ENCODE results near the gene IKZF2.

The IKZF2 gene

GRCh38 chr2:213016984-213017351, 134.4 kb downstream of the IKZF2 start:
- Histone ChIP-seq H3K4me1 (ENCODE audit: control extremely low read depth in 1 of 4, control insufficient read depth in 4 of 4, insufficient read depth in 4 of 4, low read length in 3 of 4) (no peaks in the 10 kb centered on the region), H3K4me3 (ENCODE audit: control insufficient read depth in 1 of 7, extremely low read depth in 1 of 7, insufficient read depth in 4 of 7, low read depth in 2 of 7, low read length in 6 of 7) (no peak overlapping the region), H3K9me3 (ENCODE audit: control extremely low read depth in 1 of 5, control insufficient read depth in 4 of 5, insufficient read depth in 2 of 5, low read depth in 1 of 5, low read length in 4 of 5) (no peaks in the 10 kb centered on the region), H3K36me3 (ENCODE audit: control insufficient read depth in 4 of 4, insufficient read depth in 4 of 4, low read length in 3 of 4) (peaks cover 0 to 34% (median 9%) of the 10 kb centered on the region in 4 experiments), H3K27me3 (replicated peaks in 2 of 5; ENCODE audit: control insufficient read depth in 4 of 5, insufficient read depth in 5 of 5, low read length in 4 of 5) (no peaks in the 10 kb centered on the region), H3K27ac (ENCODE audit: insufficient read depth in 1 of 2, low read depth in 1 of 2, low read length in 2 of 2, poor library complexity in 1 of 2, severe bottlenecking in 2 of 2) (no peak overlapping the region)
- no peak for DNase-seq
- WGBS (ENCODE audit: insufficient coverage), result 89% methylated on average over 4 of the region's 4 CpGs
- ChIA-PET CTCF (interaction anchor here (1.1 to 1.4 kb wide), 2 partner anchors 10 to 34 kb away, joined by 3 read pairs; no protein-coding TSS in a partner anchor), POLR2A (no interaction called here)

- no peak overlapping the region for H3K4me3 ChIP-seq (ENCODE audit: control insufficient read depth in 1 of 7, extremely low read depth in 1 of 7, insufficient read depth in 4 of 7, low read depth in 2 of 7, low read length in 6 of 7)
- H3K36me3 ChIP-seq (ENCODE audit: control insufficient read depth in 4 of 4, insufficient read depth in 4 of 4, low read length in 3 of 4), result peaks cover 0 to 36% (median 11%) of the 10 kb centered on the region in 4 experiments
- DNase-seq, result no peak
- no peak overlapping the region for H3K27ac ChIP-seq (ENCODE audit: insufficient read depth in 1 of 2, low read depth in 1 of 2, low read length in 2 of 2, poor library complexity in 1 of 2, severe bottlenecking in 2 of 2)
- no peaks in the 10 kb centered on the region for H3K4me1 ChIP-seq (ENCODE audit: control extremely low read depth in 1 of 4, control insufficient read depth in 4 of 4, insufficient read depth in 4 of 4, low read length in 3 of 4)
- POLR2A ChIA-PET, result no interaction called here
- H3K9me3 ChIP-seq (ENCODE audit: control extremely low read depth in 1 of 5, control insufficient read depth in 4 of 5, insufficient read depth in 2 of 5, low read depth in 1 of 5, low read length in 4 of 5), result no peaks in the 10 kb centered on the region
- CTCF ChIA-PET, result no interaction called here
- no peaks in the 10 kb centered on the region for H3K27me3 ChIP-seq (replicated peaks in 2 of 5; ENCODE audit: control insufficient read depth in 4 of 5, insufficient read depth in 5 of 5, low read length in 4 of 5)
- WGBS (ENCODE audit: insufficient coverage), result 100% methylated on average over 3 of the region's 3 CpGs
These were observed 135.0 kb downstream of the IKZF2 start for GRCh38 chr2:213016166-213016983.

- WGBS (ENCODE audit: insufficient coverage), result 90% methylated on average over 4 of the region's 7 CpGs
- POLR2A ChIA-PET, result no interaction called here
These were observed 135.8 kb downstream of the IKZF2 start for GRCh38 chr2:213015387-213016165.

GRCh38 chr2:213013979-213014378, 137.4 kb downstream of the IKZF2 start:
- H3K4me3 ChIP-seq (ENCODE audit: control insufficient read depth in 1 of 7, extremely low read depth in 1 of 7, insufficient read depth in 4 of 7, low read depth in 2 of 7, low read length in 6 of 7), result no peak overlapping the region
- ChIA-PET CTCF (interaction anchor here (0.5 to 0.8 kb wide), 2 partner anchors 107 to 238 kb away, joined by 3 read pairs; no protein-coding TSS in a partner anchor), POLR2A (no interaction called here)
- no peaks in the 10 kb centered on the region for H3K9me3 ChIP-seq (ENCODE audit: control extremely low read depth in 1 of 5, control insufficient read depth in 4 of 5, insufficient read depth in 2 of 5, low read depth in 1 of 5, low read length in 4 of 5)
- no CpG with 5 or more reads among the region's 2 CpGs for WGBS (ENCODE audit: insufficient coverage)
- H3K27ac ChIP-seq (ENCODE audit: insufficient read depth in 1 of 2, low read depth in 1 of 2, low read length in 2 of 2, poor library complexity in 1 of 2, severe bottlenecking in 2 of 2), result no peak overlapping the region
- no peak for DNase-seq
- H3K27me3 ChIP-seq (replicated peaks in 2 of 5; ENCODE audit: control insufficient read depth in 4 of 5, insufficient read depth in 5 of 5, low read length in 4 of 5), result no peaks in the 10 kb centered on the region
- H3K36me3 ChIP-seq (ENCODE audit: control insufficient read depth in 4 of 4, insufficient read depth in 4 of 4, low read length in 3 of 4), result peaks cover 3 to 39% (median 14%) of the 10 kb centered on the region in 4 experiments
- no peaks in the 10 kb centered on the region for H3K4me1 ChIP-seq (ENCODE audit: control extremely low read depth in 1 of 4, control insufficient read depth in 4 of 4, insufficient read depth in 4 of 4, low read length in 3 of 4)

More at GRCh38 chr2:213015387-213016165, 135.8 kb downstream of the IKZF2 start:
- DNase-seq, result no peak
- CTCF ChIA-PET, result no interaction called here
- Histone ChIP-seq H3K4me1 (ENCODE audit: control extremely low read depth in 1 of 4, control insufficient read depth in 4 of 4, insufficient read depth in 4 of 4, low read length in 3 of 4) (no peaks in the 10 kb centered on the region), H3K4me3 (ENCODE audit: control insufficient read depth in 1 of 7, extremely low read depth in 1 of 7, insufficient read depth in 4 of 7, low read depth in 2 of 7, low read length in 6 of 7) (no peak overlapping the region), H3K9me3 (ENCODE audit: control extremely low read depth in 1 of 5, control insufficient read depth in 4 of 5, insufficient read depth in 2 of 5, low read depth in 1 of 5, low read length in 4 of 5) (no peaks in the 10 kb centered on the region), H3K36me3 (ENCODE audit: control insufficient read depth in 4 of 4, insufficient read depth in 4 of 4, low read length in 3 of 4) (peaks cover 0 to 39% (median 9%) of the 10 kb centered on the region in 4 experiments), H3K27me3 (replicated peaks in 2 of 5; ENCODE audit: control insufficient read depth in 4 of 5, insufficient read depth in 5 of 5, low read length in 4 of 5) (no peaks in the 10 kb centered on the region), H3K27ac (ENCODE audit: insufficient read depth in 1 of 2, low read depth in 1 of 2, low read length in 2 of 2, poor library complexity in 1 of 2, severe bottlenecking in 2 of 2) (no peak overlapping the region)

GRCh38 chr2:213011505-213011904, 139.9 kb downstream of the IKZF2 start:
- POLR2A ChIA-PET, result no interaction called here
- no peak overlapping the region for H3K27ac ChIP-seq (ENCODE audit: insufficient read depth in 1 of 2, low read depth in 1 of 2, low read length in 2 of 2, poor library complexity in 1 of 2, severe bottlenecking in 2 of 2)
- WGBS (ENCODE audit: insufficient coverage), result 100% methylated on average over 1 of the region's 1 CpG
- H3K27me3 ChIP-seq (replicated peaks in 2 of 5; ENCODE audit: control insufficient read depth in 4 of 5, insufficient read depth in 5 of 5, low read length in 4 of 5), result no peaks in the 10 kb centered on the region
- no peak overlapping the region for H3K4me3 ChIP-seq (ENCODE audit: control insufficient read depth in 1 of 7, extremely low read depth in 1 of 7, insufficient read depth in 4 of 7, low read depth in 2 of 7, low read length in 6 of 7)
- DNase-seq, result no peak
- no peaks in the 10 kb centered on the region for H3K4me1 ChIP-seq (ENCODE audit: control extremely low read depth in 1 of 4, control insufficient read depth in 4 of 4, insufficient read depth in 4 of 4, low read length in 3 of 4)
- H3K36me3 ChIP-seq (ENCODE audit: control insufficient read depth in 4 of 4, insufficient read depth in 4 of 4, low read length in 3 of 4), result peaks cover 3 to 36% (median 12%) of the 10 kb centered on the region in 4 experiments
- no peaks in the 10 kb centered on the region for H3K9me3 ChIP-seq (ENCODE audit: control extremely low read depth in 1 of 5, control insufficient read depth in 4 of 5, insufficient read depth in 2 of 5, low read depth in 1 of 5, low read length in 4 of 5)
- CTCF ChIA-PET, result no interaction called here

- H3K36me3 ChIP-seq (ENCODE audit: control insufficient read depth in 4 of 4, insufficient read depth in 4 of 4, low read length in 3 of 4), result peaks cover 3 to 28% (median 11%) of the 10 kb centered on the region in 4 experiments
- H3K4me3 ChIP-seq (ENCODE audit: control insufficient read depth in 1 of 7, extremely low read depth in 1 of 7, insufficient read depth in 4 of 7, low read depth in 2 of 7, low read length in 6 of 7), result no peak overlapping the region
- WGBS (ENCODE audit: insufficient coverage), result 100% methylated on average over 1 of the region's 1 CpG
- no peak overlapping the region for H3K27ac ChIP-seq (ENCODE audit: insufficient read depth in 1 of 2, low read depth in 1 of 2, low read length in 2 of 2, poor library complexity in 1 of 2, severe bottlenecking in 2 of 2)
- no peak for DNase-seq
- H3K27me3 ChIP-seq (replicated peaks in 2 of 5; ENCODE audit: control insufficient read depth in 4 of 5, insufficient read depth in 5 of 5, low read length in 4 of 5), result no peaks in the 10 kb centered on the region
- H3K4me1 ChIP-seq (ENCODE audit: control extremely low read depth in 1 of 4, control insufficient read depth in 4 of 4, insufficient read depth in 4 of 4, low read length in 3 of 4), result peaks cover 0 to 7% (median 3%) of the 10 kb centered on the region in 4 experiments
- CTCF ChIA-PET, result interaction anchor here (2.7 kb wide), 1 partner anchor 11 kb away, joined by 9 read pairs; no protein-coding TSS in a partner anchor
- H3K9me3 ChIP-seq (ENCODE audit: control extremely low read depth in 1 of 5, control insufficient read depth in 4 of 5, insufficient read depth in 2 of 5, low read depth in 1 of 5, low read length in 4 of 5), result no peaks in the 10 kb centered on the region
- POLR2A ChIA-PET, result no interaction called here
These were observed 141.2 kb downstream of the IKZF2 start for GRCh38 chr2:213010106-213010779.

Measured in common myeloid progenitor, CD34-positive (primary cell).